Upper lobe of left lung (tissue), 6 donors: ENCODE measurements around the gene OSGIN1. TPM values are rescaled to one million over a fixed set of nuclear protein-coding genes. Genes with fewer than 3 reads are reported as not detected.

Experiments used
- ATAC-seq, 2 donors: fragments of 200-7000 bp; cut with Tn5 transposase; one replicate each; pipeline ENCODE4 v1.9.1; 2022; ENCODE audit warnings: mild to moderate bottlenecking in 2 of 2, moderate library complexity in 2 of 2; ENCODE audit not compliant: low FRiP score in 2 of 2
- DNase-seq, 2 donors: peaks; one replicate each; pipeline ENCODE4 v3.0.0-alpha.2; 2019 to 2020
- H3K27ac ChIP-seq, 4 donors: fragments of 200-600 bp; sonication (generic); one replicate each; pipeline ENCODE4 v1.5.1; 2016 to 2019
- H3K27me3 ChIP-seq, 4 donors: fragments of 200-600 bp; sonication (generic); one replicate each; pipeline ENCODE4 v1.5.1; 2017 to 2019
- H3K36me3 ChIP-seq, 4 donors: fragments of 200-600 bp; sonication (generic); one replicate each; pipeline ENCODE4 v1.5.1; 2016 to 2019
- H3K4me1 ChIP-seq, 4 donors: fragments of 200-600 bp; sonication (generic); one replicate each; pipeline ENCODE4 v1.5.1; 2018 to 2019
- H3K4me3 ChIP-seq, 4 donors: fragments of 200-600 bp; sonication (generic); one replicate each; pipeline ENCODE4 v1.5.1; 2017 to 2019; ENCODE audit warnings: mild to moderate bottlenecking in 2 of 4, moderate library complexity in 1 of 4
- H3K9me3 ChIP-seq, 4 donors: fragments of 200-600 bp; sonication (generic); one replicate each; pipeline ENCODE4 v1.5.1; 2018 to 2019
- EP300 ChIP-seq, 4 donors: sonication (generic); formaldehyde crosslinking; IDR thresholded peaks; one replicate each; pipeline ENCODE4 v1.5.1; 2017; ENCODE audit warnings: antibody characterized with exemption in 4 of 4, control low read depth in 2 of 4
- POLR2A ChIP-seq, 4 donors: fragments of 450-650 bp; IDR thresholded peaks; one replicate each; pipeline ENCODE4 v1.5.1; 2016 to 2017; ENCODE audit warnings: antibody characterized with exemption in 4 of 4, mild to moderate bottlenecking in 2 of 4
- POLR2AphosphoS5 ChIP-seq, 2 donors: sonication (generic); formaldehyde crosslinking; IDR thresholded peaks; one replicate each; pipeline ENCODE4 v1.5.1; 2017; ENCODE audit warnings: antibody characterized with exemption in 2 of 2
- WGBS, 2 donors: methylation state at CpG; one replicate each; pipeline ENCODE4 v1.1.5; 2017 to 2018; 5-methylcytosine and 5-hydroxymethylcytosine counted together
- total RNA-seq, 6 donors: library from RNA; depleted of rRNA in 4 of 6; stranded (reverse); fragments of >200 nt in 4 of 6; gene quantifications; one replicate each; pipeline versions ENCODE4 v1.1.0 to v1.2.1, GENCODE V29; 2016 to 2021
- TF ChIP-seq, protein P1 (sequence below), 6 experiments: fragments of 450-650 bp in 4 of 6; fragments of 200-600 bp in 2 of 6; sonication (generic) in 2 of 6; IDR thresholded peaks; one replicate each; pipeline ENCODE4 v1.5.1; 2016 to 2019; ENCODE audit warnings: antibody characterized with exemption in 6 of 6
- donor health status: DM: no; HTN: no; CAD: no; lungs with moderate emphysema.
- donor health status: DM: no; HTN: yes; CAD: no; lungs with severe emphysema.

OSGIN1 gene
- total RNA-seq, 6 donors from 2014 or later, result 7.3 to 34.2 (median 16.3) TPM

DNA sequence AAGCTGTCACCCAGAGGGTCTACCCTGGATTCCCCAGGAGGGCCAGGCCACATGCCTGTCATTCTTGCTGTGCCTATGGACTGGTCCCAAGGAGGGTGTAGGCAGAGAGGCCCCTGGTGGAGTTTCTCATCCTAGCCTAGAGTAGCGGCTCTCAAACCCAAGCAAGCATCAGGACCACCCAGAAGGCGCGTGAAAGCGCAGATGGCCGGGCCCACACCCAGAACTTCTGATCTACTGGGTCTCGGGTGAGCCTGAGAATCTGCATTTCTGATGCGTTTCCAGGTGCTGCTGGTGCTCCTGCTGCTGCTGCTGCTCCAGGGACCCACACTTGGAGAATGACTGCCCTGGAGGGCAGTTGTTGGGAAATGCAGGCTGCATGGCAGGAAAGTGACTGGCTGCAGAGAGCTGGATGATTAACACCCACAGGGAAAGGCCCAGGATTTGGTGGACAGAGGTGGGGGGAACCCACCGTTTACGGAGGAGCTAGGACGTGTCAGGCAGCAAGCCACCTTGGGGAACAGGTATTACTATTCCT lies 9.5 kb upstream of the OSGIN1 start:
- H3K4me3 ChIP-seq, result no peak overlapping the region
- ATAC-seq, result no peak
- no peak for DNase-seq
- WGBS, 2 donors, result 85 to 86% methylated on average over 6 to 10 of the region's 10 CpGs
- TF ChIP-seq POLR2A (IDR thresholded peaks at IDR 0.05) (no peak), EP300 (IDR thresholded peaks at IDR 0.05) (no peak), POLR2AphosphoS5 (IDR thresholded peaks at IDR 0.05) (no peak)
- TF ChIP-seq, protein P1, sequence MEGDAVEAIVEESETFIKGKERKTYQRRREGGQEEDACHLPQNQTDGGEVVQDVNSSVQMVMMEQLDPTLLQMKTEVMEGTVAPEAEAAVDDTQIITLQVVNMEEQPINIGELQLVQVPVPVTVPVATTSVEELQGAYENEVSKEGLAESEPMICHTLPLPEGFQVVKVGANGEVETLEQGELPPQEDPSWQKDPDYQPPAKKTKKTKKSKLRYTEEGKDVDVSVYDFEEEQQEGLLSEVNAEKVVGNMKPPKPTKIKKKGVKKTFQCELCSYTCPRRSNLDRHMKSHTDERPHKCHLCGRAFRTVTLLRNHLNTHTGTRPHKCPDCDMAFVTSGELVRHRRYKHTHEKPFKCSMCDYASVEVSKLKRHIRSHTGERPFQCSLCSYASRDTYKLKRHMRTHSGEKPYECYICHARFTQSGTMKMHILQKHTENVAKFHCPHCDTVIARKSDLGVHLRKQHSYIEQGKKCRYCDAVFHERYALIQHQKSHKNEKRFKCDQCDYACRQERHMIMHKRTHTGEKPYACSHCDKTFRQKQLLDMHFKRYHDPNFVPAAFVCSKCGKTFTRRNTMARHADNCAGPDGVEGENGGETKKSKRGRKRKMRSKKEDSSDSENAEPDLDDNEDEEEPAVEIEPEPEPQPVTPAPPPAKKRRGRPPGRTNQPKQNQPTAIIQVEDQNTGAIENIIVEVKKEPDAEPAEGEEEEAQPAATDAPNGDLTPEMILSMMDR (IDR thresholded peaks at IDR 0.05), result no peak
- H3K27ac ChIP-seq, result peak overlapping the region in 2 of 4 donors; percentile 7 to 19
- H3K27me3 ChIP-seq, result no peaks in the 10 kb centered on the region
- H3K9me3 ChIP-seq, result no peaks in the 10 kb centered on the region
- H3K4me1 ChIP-seq, result peaks cover 0 to 5% (median 4%) of the 10 kb centered on the region in 4 donors
- H3K36me3 ChIP-seq, result no peaks in the 10 kb centered on the region

DNA sequence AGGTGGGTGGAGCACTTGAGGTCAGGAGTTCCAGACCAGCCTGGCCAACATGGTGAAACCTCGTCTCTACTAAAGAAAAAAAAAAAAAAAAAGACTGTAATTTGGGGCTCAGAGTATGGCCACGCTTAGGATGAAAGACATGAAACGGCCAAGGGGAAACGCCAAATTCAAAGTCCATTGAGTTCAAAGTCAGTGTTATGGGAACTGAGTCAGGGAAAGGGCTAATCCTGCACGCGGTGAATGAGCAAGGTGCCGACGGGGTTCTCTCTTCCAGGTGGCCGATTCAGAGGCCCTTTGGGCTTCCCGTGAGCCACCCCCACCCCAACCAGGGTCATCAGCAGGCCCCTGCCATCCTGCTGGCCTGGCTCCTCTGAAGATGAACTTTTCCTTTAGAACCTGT lies 7.5 kb upstream of the OSGIN1 start:
- Histone ChIP-seq H3K4me1 (no peaks in the 10 kb centered on the region), H3K4me3 (no peak overlapping the region), H3K9me3 (no peaks in the 10 kb centered on the region), H3K27ac (no peak overlapping the region), H3K27me3 (no peaks in the 10 kb centered on the region), H3K36me3 (no peaks in the 10 kb centered on the region)
- DNase-seq (no peak), ATAC-seq (no peak)
- TF ChIP-seq POLR2A (IDR thresholded peaks at IDR 0.05), result no peak
- no peak for TF ChIP-seq EP300 (IDR thresholded peaks at IDR 0.05)
- TF ChIP-seq, protein P1 (IDR thresholded peaks at IDR 0.05), result no peak
- no peak for TF ChIP-seq POLR2AphosphoS5 (IDR thresholded peaks at IDR 0.05)
- 91% methylated on average over 10 of the region's 10 CpGs for WGBS, 2 donors

DNA sequence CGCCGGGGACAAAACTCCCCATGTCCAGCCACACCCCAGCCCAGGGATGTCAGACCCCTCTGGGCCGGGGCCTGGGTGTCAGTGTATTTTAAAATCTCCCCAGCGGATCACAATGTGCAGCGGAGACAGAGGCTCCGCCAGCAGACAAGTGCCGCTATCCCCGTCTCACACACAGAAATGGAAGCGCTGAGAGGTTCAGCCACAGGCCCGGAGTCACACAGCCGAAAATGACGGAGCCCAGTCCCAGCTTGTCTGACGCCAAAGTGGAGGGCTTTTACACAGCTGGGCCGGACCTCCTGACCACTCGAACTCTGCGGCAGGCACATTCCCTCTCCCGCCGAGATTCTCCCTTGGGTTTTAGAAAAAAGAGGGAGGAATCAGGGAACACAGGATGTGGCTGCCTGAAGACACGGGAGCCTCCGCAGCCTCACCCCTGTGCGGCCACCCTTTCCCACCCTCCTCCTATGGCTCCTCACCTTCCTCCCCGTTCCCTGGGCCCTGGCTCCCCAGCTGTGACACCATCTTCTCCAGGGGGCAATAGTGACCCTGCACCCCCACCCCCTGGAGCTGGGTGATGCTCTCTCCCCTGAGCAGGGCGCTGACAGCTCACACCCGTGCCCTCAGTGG lies 6.8 kb upstream of the OSGIN1 start:
- H3K4me3 ChIP-seq, result no peak overlapping the region
- ATAC-seq (no peak), DNase-seq (no peak)
- H3K9me3 ChIP-seq, result no peaks in the 10 kb centered on the region
- 84 to 88% methylated on average over 21 to 24 of the region's 24 CpGs for WGBS, 2 donors
- H3K27ac ChIP-seq, result no peak overlapping the region
- no peak for TF ChIP-seq EP300 (IDR thresholded peaks at IDR 0.05)
- TF ChIP-seq POLR2A (IDR thresholded peaks at IDR 0.05), result no peak
- no peaks in the 10 kb centered on the region for H3K4me1 ChIP-seq
- no peaks in the 10 kb centered on the region for H3K27me3 ChIP-seq
- H3K36me3 ChIP-seq, result no peaks in the 10 kb centered on the region

DNA sequence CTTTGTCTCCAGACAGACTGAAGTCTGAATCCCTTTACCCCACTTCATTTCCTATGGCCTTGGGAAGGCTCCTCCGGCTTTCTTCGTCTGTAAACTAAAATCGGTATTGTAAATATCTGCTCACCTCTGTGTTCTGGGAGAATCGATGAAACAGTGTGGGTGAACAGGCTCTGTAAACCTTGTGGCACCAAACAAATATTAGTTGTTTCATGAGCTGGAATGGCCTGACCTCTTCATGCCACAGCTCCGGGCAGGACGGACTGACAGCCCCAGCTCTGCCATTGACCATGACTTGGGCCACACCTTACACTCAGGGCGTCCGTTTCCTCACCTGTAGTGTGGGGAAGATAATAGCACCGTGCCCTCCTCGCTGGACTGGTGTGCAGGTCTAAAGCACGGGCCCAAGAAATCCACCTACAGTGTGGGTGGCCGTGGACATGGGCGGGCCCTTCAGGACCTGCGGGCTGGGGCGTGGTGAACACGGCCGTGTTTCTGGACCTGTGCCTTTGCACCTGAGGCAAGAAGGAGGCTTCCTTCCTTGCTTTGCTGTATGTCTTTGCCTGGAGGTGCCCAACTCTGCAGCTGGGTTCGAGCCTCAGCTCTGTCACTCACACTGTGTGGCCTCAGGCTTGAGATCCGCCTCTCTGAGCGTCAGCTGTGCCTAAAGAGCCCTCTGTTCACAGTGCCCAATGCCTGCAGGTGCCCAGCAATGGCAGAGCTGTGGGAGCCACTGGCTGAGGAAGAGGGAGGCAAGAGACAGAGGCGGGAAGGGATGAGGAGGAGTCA lies 6.1 kb upstream of the OSGIN1 start:
- peak in 1 of 2 donors; percentile 19 for ATAC-seq
- H3K27ac ChIP-seq, result no peak overlapping the region
- no peaks in the 10 kb centered on the region for H3K4me1 ChIP-seq
- H3K36me3 ChIP-seq, result no peaks in the 10 kb centered on the region
- 78 to 80% methylated on average over 8 to 20 of the region's 21 CpGs for WGBS, 2 donors
- H3K9me3 ChIP-seq, result no peaks in the 10 kb centered on the region
- no peak overlapping the region for H3K4me3 ChIP-seq
- no peak for DNase-seq
- no peak for TF ChIP-seq EP300 (IDR thresholded peaks at IDR 0.05)
- TF ChIP-seq, protein P1 (IDR thresholded peaks at IDR 0.05), result no peak
- TF ChIP-seq POLR2AphosphoS5 (IDR thresholded peaks at IDR 0.05), result no peak
- no peak for TF ChIP-seq POLR2A (IDR thresholded peaks at IDR 0.05)
- H3K27me3 ChIP-seq, result no peaks in the 10 kb centered on the region

DNA sequence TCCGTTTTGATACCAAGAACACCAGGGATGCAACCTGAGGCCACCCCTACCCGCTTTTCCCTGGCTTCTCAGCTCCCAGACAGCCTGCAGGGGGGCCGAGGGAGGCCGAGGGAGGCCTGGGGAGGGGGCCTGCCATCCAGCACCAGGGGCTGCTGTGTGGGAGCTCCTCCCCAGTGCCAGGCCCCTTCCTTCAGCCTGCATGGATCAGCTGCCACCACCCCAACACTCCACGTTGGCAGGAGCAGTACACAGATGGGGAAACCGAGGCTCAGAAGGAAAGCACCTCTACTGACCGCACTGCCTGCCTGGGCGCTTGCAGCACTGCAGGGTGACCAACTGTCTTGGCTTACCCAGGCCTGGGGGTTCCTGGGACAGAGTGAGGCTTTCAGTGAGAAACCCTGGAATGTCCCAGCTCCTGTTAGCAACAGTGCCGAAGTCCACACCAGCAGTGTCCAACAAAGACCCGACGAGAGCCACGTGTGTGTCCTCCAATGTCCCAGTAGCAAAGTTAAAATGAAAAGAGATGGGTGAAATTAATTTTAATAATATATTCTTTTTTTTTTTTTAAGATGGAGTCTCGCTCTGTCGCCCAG lies 5.3 kb upstream of the OSGIN1 start:
- DNase-seq, result no peak
- H3K27me3 ChIP-seq, result no peaks in the 10 kb centered on the region
- peaks cover 4 to 7% (median 6%) of the 10 kb centered on the region in 4 donors for H3K4me1 ChIP-seq
- H3K36me3 ChIP-seq, result no peaks in the 10 kb centered on the region
- H3K9me3 ChIP-seq, result no peaks in the 10 kb centered on the region
- WGBS, 2 donors, result 85 to 89% methylated on average over 7 to 13 of the region's 14 CpGs
- TF ChIP-seq, protein P1 (IDR thresholded peaks at IDR 0.05), result no peak
- no peak for TF ChIP-seq POLR2A (IDR thresholded peaks at IDR 0.05)
- no peak for TF ChIP-seq POLR2AphosphoS5 (IDR thresholded peaks at IDR 0.05)
- no peak for TF ChIP-seq EP300 (IDR thresholded peaks at IDR 0.05)
- H3K4me3 ChIP-seq, result no peak overlapping the region
- H3K27ac ChIP-seq, result no peak overlapping the region
- ATAC-seq, result no peak
